Psoas muscle (tissue), 8 donors: ENCODE data around the gene ZNF554. TPM values are rescaled to one million over a fixed set of nuclear protein-coding genes. Genes with fewer than 3 reads are reported as not detected.

Experiments used
- ATAC-seq, 4 donors: fragments of 200-7000 bp; cut with Tn5 transposase; one replicate each; pipeline ENCODE4 v1.9.1; 2020; ENCODE audit warnings: moderate library complexity in 3 of 4, mild to moderate bottlenecking in 2 of 4
- DNase-seq, 2 donors: peaks; one replicate each; pipeline ENCODE4 v3.0.0-alpha.2; 2020
- H3K27ac ChIP-seq: fragments of 200-600 bp; one replicate; pipeline ENCODE4 v1.8.0; 2022
- H3K27me3 ChIP-seq, 3 donors: fragments of 200-600 bp in 1 of 3; one replicate each; pipeline versions ENCODE4 v1.6.1 to v1.8.0; 2013 to 2022; ENCODE audit warnings: low read length in 2 of 3, mild to moderate bottlenecking in 2 of 3, moderate library complexity in 1 of 3; ENCODE audit not compliant: insufficient read depth in 3 of 3
- H3K36me3 ChIP-seq, 2 donors: fragments of 200-600 bp in 1 of 2; one replicate each; pipeline versions ENCODE4 v1.6.1 to v1.8.0; 2013 to 2022; ENCODE audit warnings: low read depth in 1 of 2, mild to moderate bottlenecking in 1 of 2, moderate library complexity in 1 of 2; ENCODE audit not compliant: insufficient read depth in 1 of 2
- H3K4me1 ChIP-seq: fragments of 200-600 bp; one replicate; pipeline ENCODE4 v1.8.0; 2022
- H3K4me3 ChIP-seq: fragments of 200-600 bp; one replicate; pipeline ENCODE4 v1.8.0; 2022; ENCODE audit warnings: mild to moderate bottlenecking
- H3K9me3 ChIP-seq: fragments of 200-600 bp; one replicate; pipeline ENCODE4 v1.8.0; 2022
- WGBS, 3 donors: extraction: QIAGEN DNeasy Blood & Tissue Kit; methylation state at CpG; one replicate each; pipeline versions ENCODE4 v1.1.6 to v1.1.7; 2013; 5-methylcytosine and 5-hydroxymethylcytosine counted together
- intact Hi-C, 2 donors: fragments of 100-400 bp; cut with DNase I; formaldehyde crosslinking; loops; one replicate each; pipeline versions ENCODE4 v1.11.0 to v1.14.2; 2022
- polyA plus RNA-seq, 3 donors: library from polyadenylated mRNA; stranded (reverse); fragments of 200-250 nt; gene quantifications; one replicate each; pipeline ENCODE4 v1.2.3, GENCODE V29; 2013
- total RNA-seq, 4 donors: library from RNA; stranded (reverse); fragmentation: NEBNext Ultra II Directional in 2 of 4; extraction: Animal tissue kit (Norgen Biotek cat#: 25700) in 2 of 4; gene quantifications; one replicate each; pipeline versions ENCODE4 v1.2.1 to v1.2.4, GENCODE V29; 2021 to 2023
- TF ChIP-seq, protein P1 (sequence below): fragments of 200-600 bp; IDR thresholded peaks from one replicate; pipeline ENCODE4 v1.8.0; 2022; ENCODE audit warnings: antibody characterized with exemption
- donor health status: healthy with polysubstance abuse.
- donor health status: DM: no; HTN: no; CAD: no; lungs with moderate emphysema.
- donor health status: Bipolar disorder and iron deficiency.
- donor health status: healthy.
- donor health status: DM: yes; HTN: yes; CAD: no.
- donor health status: DM: no; HTN: no; CAD: no.
- donor health status: DM: no; HTN: no; CAD: no.
- donor health status: DM: yes; HTN: yes; CAD: no.

ZNF554 gene
- total and polyA plus RNA-seq, 7 donors, result 1.8 to 6.5 (median 4.0) TPM

DNA sequence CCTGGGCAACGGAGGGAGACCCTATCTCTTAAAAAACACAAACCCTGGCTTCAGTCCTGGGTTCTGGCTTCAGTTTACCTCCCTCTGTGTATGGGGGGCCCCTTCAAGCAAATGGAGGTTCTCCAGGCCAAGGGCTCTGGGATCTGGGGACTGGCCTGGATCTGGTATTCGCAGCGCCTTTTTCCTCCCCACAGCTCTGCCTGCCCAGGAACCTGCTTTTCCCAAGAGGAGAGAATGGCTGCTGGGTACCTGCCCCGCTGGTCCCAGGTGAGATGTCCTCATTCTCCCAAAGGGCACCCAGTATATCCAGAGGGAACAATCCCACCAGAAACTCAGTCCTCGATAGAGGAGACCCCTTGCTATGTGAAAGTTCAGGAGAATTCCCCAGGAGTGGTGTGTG is 3.2 kb downstream of the ZNF554 start:
- no peaks in the 10 kb centered on the region for H3K9me3 ChIP-seq
- H3K36me3 ChIP-seq, result peaks cover 0 to 38% of the 10 kb centered on the region in 2 donors
- ATAC-seq (no peak), DNase-seq (no peak)
- WGBS, 3 donors, result 87 to 98% (median 94%) methylated on average over 5 of the region's 5 CpGs
- no peak overlapping the region for H3K27ac ChIP-seq
- no peaks in the 10 kb centered on the region for H3K27me3 ChIP-seq
- H3K4me1 ChIP-seq, result peaks cover 5% of the 10 kb centered on the region
- intact Hi-C loops, result no loop called here
- TF ChIP-seq, protein P1, sequence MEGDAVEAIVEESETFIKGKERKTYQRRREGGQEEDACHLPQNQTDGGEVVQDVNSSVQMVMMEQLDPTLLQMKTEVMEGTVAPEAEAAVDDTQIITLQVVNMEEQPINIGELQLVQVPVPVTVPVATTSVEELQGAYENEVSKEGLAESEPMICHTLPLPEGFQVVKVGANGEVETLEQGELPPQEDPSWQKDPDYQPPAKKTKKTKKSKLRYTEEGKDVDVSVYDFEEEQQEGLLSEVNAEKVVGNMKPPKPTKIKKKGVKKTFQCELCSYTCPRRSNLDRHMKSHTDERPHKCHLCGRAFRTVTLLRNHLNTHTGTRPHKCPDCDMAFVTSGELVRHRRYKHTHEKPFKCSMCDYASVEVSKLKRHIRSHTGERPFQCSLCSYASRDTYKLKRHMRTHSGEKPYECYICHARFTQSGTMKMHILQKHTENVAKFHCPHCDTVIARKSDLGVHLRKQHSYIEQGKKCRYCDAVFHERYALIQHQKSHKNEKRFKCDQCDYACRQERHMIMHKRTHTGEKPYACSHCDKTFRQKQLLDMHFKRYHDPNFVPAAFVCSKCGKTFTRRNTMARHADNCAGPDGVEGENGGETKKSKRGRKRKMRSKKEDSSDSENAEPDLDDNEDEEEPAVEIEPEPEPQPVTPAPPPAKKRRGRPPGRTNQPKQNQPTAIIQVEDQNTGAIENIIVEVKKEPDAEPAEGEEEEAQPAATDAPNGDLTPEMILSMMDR, result no peak
- no peak overlapping the region for H3K4me3 ChIP-seq

GRCh38 chr19:2823646-2824045 is 4.0 kb downstream of the ZNF554 start:
- TF ChIP-seq, protein P1, result no peak
- WGBS, 3 donors, result 72 to 86% (median 73%) methylated on average over 9 of the region's 9 CpGs
- Histone ChIP-seq H3K9me3 (no peaks in the 10 kb centered on the region), H3K4me1 (peaks cover 5% of the 10 kb centered on the region), H3K27me3 (no peaks in the 10 kb centered on the region), H3K4me3 (no peak overlapping the region), H3K27ac (no peak overlapping the region), H3K36me3 (peaks cover 0 to 46% of the 10 kb centered on the region in 2 donors)
- ATAC-seq (no peak), DNase-seq (no peak)
- intact Hi-C loops, result no loop called here

DNA sequence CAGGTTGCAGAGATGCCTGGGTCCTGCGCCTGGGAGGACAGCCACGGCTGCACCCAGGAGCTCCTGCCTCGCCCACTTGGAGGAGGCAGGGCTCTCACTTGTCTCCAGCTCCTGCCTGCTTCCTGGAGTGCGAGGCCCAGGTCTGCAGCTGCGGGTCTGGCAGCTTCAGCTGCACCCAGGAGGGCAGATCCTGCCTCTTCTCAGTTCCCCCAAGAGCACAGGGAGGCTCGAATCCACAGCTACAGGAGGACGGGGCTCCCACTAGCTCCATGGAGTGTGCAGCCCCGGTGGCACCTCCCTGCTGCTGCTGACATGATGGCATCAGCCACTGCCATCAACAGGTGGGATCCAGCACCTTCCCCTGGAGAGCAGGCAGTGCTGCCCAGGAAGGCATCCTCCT is 4.5 kb downstream of the ZNF554 start:
- TF ChIP-seq, protein P1, result no peak
- Histone ChIP-seq H3K4me1 (peaks cover 5% of the 10 kb centered on the region), H3K27me3 (no peaks in the 10 kb centered on the region), H3K36me3 (peaks cover 0 to 47% of the 10 kb centered on the region in 2 donors), H3K9me3 (no peaks in the 10 kb centered on the region), H3K4me3 (no peak overlapping the region), H3K27ac (no peak overlapping the region)
- DNase-seq (no peak), ATAC-seq (no peak)
- intact Hi-C loops, result no loop called here
- WGBS, 3 donors, result 71 to 74% (median 72%) methylated on average over 8 of the region's 8 CpGs

DNA sequence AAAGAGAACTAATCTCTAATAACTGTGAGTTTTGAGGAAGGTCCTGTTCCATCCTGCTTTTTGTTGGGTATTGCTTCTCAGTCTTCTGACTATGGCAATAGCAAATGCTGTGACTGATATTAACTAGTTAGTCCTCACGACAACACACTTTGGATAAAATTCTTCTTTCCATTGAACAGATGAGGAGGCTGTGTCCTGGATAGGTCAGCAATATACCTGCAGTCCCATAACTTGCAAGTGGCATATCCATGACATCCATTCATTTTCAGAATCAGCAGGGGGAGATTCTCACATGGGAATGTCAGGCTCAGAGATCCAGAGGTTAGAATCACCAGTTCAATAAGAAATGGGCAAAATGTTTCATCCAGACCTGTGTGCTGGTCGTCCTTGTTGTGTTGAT is 7.4 kb downstream of the ZNF554 start:
- intact Hi-C loops, result no loop called here
- Histone ChIP-seq H3K36me3 (peaks cover 0 to 51% of the 10 kb centered on the region in 2 donors), H3K4me3 (no peak overlapping the region), H3K27me3 (no peaks in the 10 kb centered on the region), H3K4me1 (no peaks in the 10 kb centered on the region), H3K9me3 (peaks cover 8% of the 10 kb centered on the region), H3K27ac (no peak overlapping the region)
- ATAC-seq (no peak), DNase-seq (no peak)
- 83 to 95% (median 94%) methylated on average over 2 of the region's 2 CpGs for WGBS, 3 donors
- TF ChIP-seq, protein P1, result no peak

- TF ChIP-seq, protein P1, result no peak
- no peak overlapping the region for H3K27ac ChIP-seq
- H3K4me1 ChIP-seq, result no peaks in the 10 kb centered on the region
- H3K36me3 ChIP-seq, result peaks cover 7 to 54% of the 10 kb centered on the region in 2 donors
- ATAC-seq, result no peak
- peaks cover 17% of the 10 kb centered on the region for H3K9me3 ChIP-seq
- H3K4me3 ChIP-seq, result no peak overlapping the region
- no peak for DNase-seq
- H3K27me3 ChIP-seq, result no peaks in the 10 kb centered on the region
- 93 to 97% (median 93%) methylated on average over 13 of the region's 13 CpGs for WGBS, 3 donors
- intact Hi-C loops, result no loop called here
Observed at GRCh38 chr19:2827840-2828489, 8.3 kb downstream of the ZNF554 start.
